ENCODE data around the gene CSTF2T.

Gene CSTF2T

DNA sequence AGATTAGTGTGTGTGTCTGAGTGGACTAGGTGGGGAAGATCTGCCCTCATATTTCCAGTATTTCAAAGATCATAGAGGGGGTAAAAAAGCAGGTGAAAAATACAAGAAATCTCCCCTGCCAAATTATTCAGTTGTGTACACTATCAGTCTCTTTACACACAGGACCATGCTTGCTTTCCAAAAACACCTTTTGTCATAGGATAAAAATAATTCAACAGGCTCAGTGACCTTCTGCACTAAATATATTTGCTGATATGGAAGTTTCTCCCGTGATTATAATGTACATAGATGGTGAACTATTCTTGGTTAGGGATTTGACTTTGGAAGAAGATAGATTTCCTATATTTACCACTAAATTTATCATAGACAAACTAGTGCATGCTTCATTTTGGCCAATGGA is 24.6 kb upstream of the CSTF2T start:
- no peaks in the 10 kb centered on the region for H3K9me3 ChIP-seq (replicated peaks in 1 of 2; ENCODE audit: control insufficient read depth in 2 of 2, insufficient read depth in 1 of 2, low read depth in 1 of 2, low read length in 2 of 2)
- no peak overlapping the region for H3K4me2 ChIP-seq (ENCODE audit: insufficient read depth, low read length, poor library complexity, severe bottlenecking)
- no peaks in the 10 kb centered on the region for H3K27me3 ChIP-seq (ENCODE audit: control insufficient read depth in 3 of 3, insufficient read depth in 3 of 3, low read depth in 1 of 3, low read length in 3 of 3)
- H2BK12ac ChIP-seq (ENCODE audit: low read length), result no peak overlapping the region
- H3K4ac ChIP-seq (ENCODE audit: low read length), result no peak overlapping the region
- no peak overlapping the region for H2BK15ac ChIP-seq (ENCODE audit: low read length)
- H3K79me1 ChIP-seq (ENCODE audit: low read depth, low read length), result no peaks in the 10 kb centered on the region
- no peak overlapping the region for H2AK5ac ChIP-seq (ENCODE audit: low read depth, low read length)
- no peak overlapping the region for H2AFZ ChIP-seq (ENCODE audit: low read length)
- no peak overlapping the region for H4K91ac ChIP-seq (ENCODE audit: low read depth, low read length, poor library complexity)
- WGBS, 2 donors (ENCODE audit: extremely low coverage in 2 of 2, insufficient read length in 2 of 2, insufficient replicate concordance in 1 of 2), result no CpG with 5 or more reads among the region's 1 CpG
- no peak overlapping the region for H3K27ac ChIP-seq (replicated peaks; ENCODE audit: low read length)
- no peak overlapping the region for H3K23ac ChIP-seq (ENCODE audit: low read depth, low read length, poor library complexity)
- no peaks in the 10 kb centered on the region for H3K4me1 ChIP-seq (ENCODE audit: control insufficient read depth in 2 of 2, insufficient read depth in 1 of 2, low read depth in 1 of 2, low read length in 2 of 2)
- no peak overlapping the region for H2BK5ac ChIP-seq (ENCODE audit: low read length)
- no peak overlapping the region for H3K18ac ChIP-seq (ENCODE audit: low read length)
- H3K14ac ChIP-seq (ENCODE audit: low read length), result no peak overlapping the region
- no peak for DNase-seq (ENCODE audit: low spot score)
- no peaks in the 10 kb centered on the region for H3K36me3 ChIP-seq (replicated peaks in 1 of 2; ENCODE audit: control insufficient read depth in 2 of 2, insufficient read depth in 2 of 2, low read length in 2 of 2)
- no peak overlapping the region for H3K9ac ChIP-seq (ENCODE audit: low read depth, low read length, poor library complexity)
- no peak overlapping the region for H4K8ac ChIP-seq (ENCODE audit: low read depth, low read length)
- H3K4me3 ChIP-seq (ENCODE audit: low read length in 2 of 2), result no peak overlapping the region
- H2BK120ac ChIP-seq (ENCODE audit: low read depth, low read length), result no peak overlapping the region

DNA sequence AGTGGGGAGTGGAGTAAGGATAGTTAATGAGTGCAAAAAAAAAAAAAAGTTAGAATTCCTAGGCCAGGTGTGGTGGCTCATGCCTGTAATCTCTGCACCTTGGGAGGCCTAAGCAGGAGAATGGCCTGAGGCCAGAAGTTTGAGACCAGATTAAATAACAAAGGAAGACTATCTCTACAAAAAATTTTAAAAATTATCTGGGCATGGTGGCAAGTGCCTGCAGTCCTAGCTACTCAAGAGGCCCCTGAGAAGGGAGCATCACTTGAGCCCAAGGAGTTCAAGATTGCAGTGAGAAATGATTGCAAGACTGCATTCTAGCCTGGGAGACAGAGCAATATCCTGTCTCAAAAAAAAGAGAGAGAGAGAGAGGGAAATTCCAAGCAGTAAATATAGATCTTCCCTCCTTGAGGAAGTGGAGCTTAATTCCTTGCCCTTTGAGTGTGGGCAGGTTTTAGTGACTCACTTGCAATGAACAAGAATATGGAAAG is 19.5 kb upstream of the CSTF2T start:
- H2BK15ac ChIP-seq (ENCODE audit: low read length), result no peak overlapping the region
- H2AFZ ChIP-seq (ENCODE audit: low read length), result no peak overlapping the region
- H3K18ac ChIP-seq (ENCODE audit: low read length), result no peak overlapping the region
- no peak overlapping the region for H2BK120ac ChIP-seq (ENCODE audit: low read depth, low read length)
- H2AK5ac ChIP-seq (ENCODE audit: low read depth, low read length), result no peak overlapping the region
- no peak overlapping the region for H3K4me3 ChIP-seq (ENCODE audit: low read length in 2 of 2)
- no peak overlapping the region for H3K14ac ChIP-seq (ENCODE audit: low read length)
- no peaks in the 10 kb centered on the region for H3K36me3 ChIP-seq (replicated peaks in 1 of 2; ENCODE audit: control insufficient read depth in 2 of 2, insufficient read depth in 2 of 2, low read length in 2 of 2)
- no peak overlapping the region for H4K91ac ChIP-seq (ENCODE audit: low read depth, low read length, poor library complexity)
- no peaks in the 10 kb centered on the region for H3K9me3 ChIP-seq (replicated peaks in 1 of 2; ENCODE audit: control insufficient read depth in 2 of 2, insufficient read depth in 1 of 2, low read depth in 1 of 2, low read length in 2 of 2)
- H2BK5ac ChIP-seq (ENCODE audit: low read length), result no peak overlapping the region
- no peak overlapping the region for H4K8ac ChIP-seq (ENCODE audit: low read depth, low read length)
- no peak overlapping the region for H3K27ac ChIP-seq (replicated peaks; ENCODE audit: low read length)
- no peak overlapping the region for H3K4ac ChIP-seq (ENCODE audit: low read length)
- no peaks in the 10 kb centered on the region for H3K4me1 ChIP-seq (ENCODE audit: control insufficient read depth in 2 of 2, insufficient read depth in 1 of 2, low read depth in 1 of 2, low read length in 2 of 2)
- no peak overlapping the region for H2BK12ac ChIP-seq (ENCODE audit: low read length)
- no peak overlapping the region for H3K23ac ChIP-seq (ENCODE audit: low read depth, low read length, poor library complexity)
- no peak overlapping the region for H3K4me2 ChIP-seq (ENCODE audit: insufficient read depth, low read length, poor library complexity, severe bottlenecking)
- H3K79me1 ChIP-seq (ENCODE audit: low read depth, low read length), result no peaks in the 10 kb centered on the region
- no peak for DNase-seq (ENCODE audit: low spot score)
- H3K9ac ChIP-seq (ENCODE audit: low read depth, low read length, poor library complexity), result no peak overlapping the region
- H3K27me3 ChIP-seq (ENCODE audit: control insufficient read depth in 3 of 3, insufficient read depth in 3 of 3, low read depth in 1 of 3, low read length in 3 of 3), result no peaks in the 10 kb centered on the region

DNA sequence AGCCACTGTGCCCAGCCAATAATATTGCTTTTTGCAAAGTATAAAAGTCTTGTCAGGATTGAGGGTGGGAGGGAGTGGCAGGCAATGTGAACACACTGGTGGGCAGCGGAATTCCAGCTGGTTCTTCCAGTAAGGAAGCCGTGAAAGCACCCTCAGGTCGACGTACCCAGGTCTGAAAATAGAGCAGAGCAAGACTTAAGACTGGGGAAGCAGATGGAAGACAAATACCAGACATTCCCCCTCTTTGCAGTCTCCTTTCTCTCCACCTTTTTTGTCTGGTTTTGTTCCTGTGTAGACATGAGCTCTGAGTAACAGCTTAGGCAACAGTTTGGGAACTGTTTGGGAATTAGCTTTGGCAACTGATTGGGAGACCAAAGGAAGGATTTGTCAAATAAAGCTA is 17.6 kb upstream of the CSTF2T start:
- Histone ChIP-seq H3K9me3 (replicated peaks in 1 of 2; ENCODE audit: control insufficient read depth in 2 of 2, insufficient read depth in 1 of 2, low read depth in 1 of 2, low read length in 2 of 2) (no peaks in the 10 kb centered on the region), H4K8ac (ENCODE audit: low read depth, low read length) (no peak overlapping the region), H3K27ac (replicated peaks; ENCODE audit: low read length) (no peak overlapping the region), H2BK15ac (ENCODE audit: low read length) (no peak overlapping the region), H4K91ac (ENCODE audit: low read depth, low read length, poor library complexity) (no peak overlapping the region), H3K14ac (ENCODE audit: low read length) (no peak overlapping the region), H3K79me1 (ENCODE audit: low read depth, low read length) (no peaks in the 10 kb centered on the region), H3K9ac (ENCODE audit: low read depth, low read length, poor library complexity) (no peak overlapping the region), H3K27me3 (ENCODE audit: control insufficient read depth in 3 of 3, insufficient read depth in 3 of 3, low read depth in 1 of 3, low read length in 3 of 3) (no peaks in the 10 kb centered on the region), H3K4me2 (ENCODE audit: insufficient read depth, low read length, poor library complexity, severe bottlenecking) (no peak overlapping the region), H3K23ac (ENCODE audit: low read depth, low read length, poor library complexity) (no peak overlapping the region), H3K4ac (ENCODE audit: low read length) (no peak overlapping the region), H3K4me1 (ENCODE audit: control insufficient read depth in 2 of 2, insufficient read depth in 1 of 2, low read depth in 1 of 2, low read length in 2 of 2) (no peaks in the 10 kb centered on the region), H2AK5ac (ENCODE audit: low read depth, low read length) (no peak overlapping the region), H3K4me3 (ENCODE audit: low read length in 2 of 2) (no peak overlapping the region), H2BK12ac (ENCODE audit: low read length) (no peak overlapping the region), H3K36me3 (replicated peaks in 1 of 2; ENCODE audit: control insufficient read depth in 2 of 2, insufficient read depth in 2 of 2, low read length in 2 of 2) (no peaks in the 10 kb centered on the region), H3K18ac (ENCODE audit: low read length) (no peak overlapping the region), H2BK120ac (ENCODE audit: low read depth, low read length) (no peak overlapping the region), H2BK5ac (ENCODE audit: low read length) (no peak overlapping the region), H2AFZ (ENCODE audit: low read length) (no peak overlapping the region)
- no CpG with 5 or more reads among the region's 4 CpGs for WGBS, 2 donors (ENCODE audit: extremely low coverage in 2 of 2, insufficient read length in 2 of 2, insufficient replicate concordance in 1 of 2)
- DNase-seq (ENCODE audit: low spot score), result no peak

DNA sequence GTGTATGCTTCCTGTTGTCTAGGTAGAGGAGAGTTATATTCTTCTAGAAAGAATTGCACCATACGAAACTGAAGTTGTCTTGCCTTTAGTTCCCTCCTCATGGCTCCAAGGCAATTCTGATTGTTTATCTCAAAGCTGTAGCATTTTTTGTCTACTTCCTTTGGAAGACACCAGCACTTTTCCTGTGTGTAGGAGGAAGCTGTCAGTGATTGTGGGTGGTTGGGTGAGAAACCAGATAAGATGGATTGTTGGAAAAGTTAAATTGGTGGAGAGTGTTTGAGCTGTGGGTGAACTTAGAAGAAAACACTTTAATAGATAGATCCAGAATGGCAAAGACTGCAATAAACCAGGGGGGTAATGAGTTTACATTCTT is 12.1 kb upstream of the CSTF2T start:
- Histone ChIP-seq H3K4ac (ENCODE audit: low read length) (no peak overlapping the region), H3K9me3 (replicated peaks in 1 of 2; ENCODE audit: control insufficient read depth in 2 of 2, insufficient read depth in 1 of 2, low read depth in 1 of 2, low read length in 2 of 2) (no peaks in the 10 kb centered on the region), H2AFZ (ENCODE audit: low read length) (no peak overlapping the region), H3K14ac (ENCODE audit: low read length) (no peak overlapping the region), H3K4me1 (ENCODE audit: control insufficient read depth in 2 of 2, insufficient read depth in 1 of 2, low read depth in 1 of 2, low read length in 2 of 2) (no peaks in the 10 kb centered on the region), H2AK5ac (ENCODE audit: low read depth, low read length) (no peak overlapping the region), H2BK12ac (ENCODE audit: low read length) (no peak overlapping the region), H2BK5ac (ENCODE audit: low read length) (no peak overlapping the region), H3K23ac (ENCODE audit: low read depth, low read length, poor library complexity) (no peak overlapping the region), H3K4me3 (ENCODE audit: low read length in 2 of 2) (no peak overlapping the region), H3K27me3 (ENCODE audit: control insufficient read depth in 3 of 3, insufficient read depth in 3 of 3, low read depth in 1 of 3, low read length in 3 of 3) (no peaks in the 10 kb centered on the region), H4K91ac (ENCODE audit: low read depth, low read length, poor library complexity) (no peak overlapping the region), H3K36me3 (replicated peaks in 1 of 2; ENCODE audit: control insufficient read depth in 2 of 2, insufficient read depth in 2 of 2, low read length in 2 of 2) (no peaks in the 10 kb centered on the region), H2BK120ac (ENCODE audit: low read depth, low read length) (no peak overlapping the region), H3K27ac (replicated peaks; ENCODE audit: low read length) (no peak overlapping the region), H3K9ac (ENCODE audit: low read depth, low read length, poor library complexity) (no peak overlapping the region), H3K79me1 (ENCODE audit: low read depth, low read length) (no peaks in the 10 kb centered on the region), H4K8ac (ENCODE audit: low read depth, low read length) (no peak overlapping the region), H3K4me2 (ENCODE audit: insufficient read depth, low read length, poor library complexity, severe bottlenecking) (no peak overlapping the region), H2BK15ac (ENCODE audit: low read length) (no peak overlapping the region), H3K18ac (ENCODE audit: low read length) (no peak overlapping the region)
- no peak for DNase-seq (ENCODE audit: low spot score)
- WGBS, 2 donors (ENCODE audit: extremely low coverage in 2 of 2, insufficient read length in 2 of 2, insufficient replicate concordance in 1 of 2), result no CpG with 5 or more reads among the region's 1 CpG
